OCI-LY7 (cell line): ENCODE results near the gene STH.

Experiments used
- CTCF ChIP-seq: fragments of 200-600 bp; sonication (generic); conservative IDR thresholded peaks from 2 replicates; pipeline ENCODE4 v1.5.1; 2014; ENCODE audit warnings: mild to moderate bottlenecking, antibody characterized with exemption, low read length, moderate library complexity, mixed read lengths
- EZH2phosphoT487 ChIP-seq: fragments of 200-600 bp; sonication (generic); IDR thresholded peaks from 2 replicates; pipeline ENCODE4 v1.6.1; 2018; ENCODE audit warnings: low read depth, borderline replicate concordance, mild to moderate bottlenecking, mixed run types, antibody characterized with exemption, low read length, moderate library complexity, mixed read lengths

DNA sequence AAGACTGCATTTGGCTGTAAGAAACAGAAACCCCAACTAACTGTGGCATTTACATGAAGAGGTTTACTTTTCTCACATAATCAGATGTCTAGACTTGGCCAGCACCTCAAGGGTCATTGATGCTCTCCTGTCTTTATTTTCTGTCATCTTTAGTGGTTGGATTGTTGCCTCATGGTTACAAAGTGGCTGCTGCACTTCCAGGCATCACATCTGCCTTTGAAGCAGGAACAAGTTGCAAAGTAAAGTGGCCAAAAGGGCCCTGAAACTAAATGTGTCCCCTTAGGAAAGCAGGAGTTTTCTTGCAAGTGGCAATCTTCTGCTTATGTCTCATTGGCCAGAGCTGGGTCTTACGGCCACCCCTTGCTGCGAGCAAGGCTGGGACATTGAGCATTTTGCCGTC lies 26.5 kb upstream of the STH start:
- TF ChIP-seq CTCF (no peak), EZH2phosphoT487 (no peak)
